NT2/D1 (cell line): Measurements from ENCODE around the gene KRT6B.

ENCODE experiments used
- DNase-seq: peaks from one replicate; pipeline ENCODE4 v3.0.0-alpha.2; 2011; ENCODE audit warnings: low read depth, low spot score
- H3K27me3 ChIP-seq: 2 replicates; pipeline ENCODE4 v1.6.0; 2011; ENCODE audit warnings: mild to moderate bottlenecking; ENCODE audit not compliant: insufficient read length, insufficient read depth
- H3K36me3 ChIP-seq: 2 replicates; pipeline ENCODE4 v1.6.1; 2011; ENCODE audit warnings: mild to moderate bottlenecking, low read length, mixed read lengths; ENCODE audit not compliant: insufficient read depth, insufficient read length
- H3K4me1 ChIP-seq: 2 replicates; pipeline ENCODE4 v1.5.1; 2011; ENCODE audit not compliant: insufficient read depth, insufficient read length
- H3K4me3 ChIP-seq: 2 replicates; pipeline ENCODE4 v1.5.1; 2011; ENCODE audit warnings: low read depth; ENCODE audit not compliant: insufficient read length
- H3K9ac ChIP-seq: 2 replicates; pipeline ENCODE4 v1.6.0; 2011; ENCODE audit warnings: low read depth; ENCODE audit not compliant: insufficient read length
- H3K9me3 ChIP-seq: 2 replicates; pipeline ENCODE4 v1.5.1; 2011; ENCODE audit warnings: mild to moderate bottlenecking, low read length; ENCODE audit not compliant: insufficient read depth
- SUZ12 ChIP-seq: IDR thresholded peaks from 2 replicates; pipeline ENCODE4 v1.6.1; 2011; ENCODE audit not compliant: insufficient read length, insufficient read depth; ENCODE audit errors: extremely low read depth
- YY1 ChIP-seq: IDR thresholded peaks from 2 replicates; pipeline ENCODE4 v1.6.1; 2011; ENCODE audit not compliant: insufficient read length, insufficient read depth
- ZNF274 ChIP-seq: IDR thresholded peaks from 2 replicates; pipeline ENCODE4 v1.6.1; 2011; ENCODE audit warnings: mild to moderate bottlenecking, low read depth, low read length

The KRT6B gene

DNA sequence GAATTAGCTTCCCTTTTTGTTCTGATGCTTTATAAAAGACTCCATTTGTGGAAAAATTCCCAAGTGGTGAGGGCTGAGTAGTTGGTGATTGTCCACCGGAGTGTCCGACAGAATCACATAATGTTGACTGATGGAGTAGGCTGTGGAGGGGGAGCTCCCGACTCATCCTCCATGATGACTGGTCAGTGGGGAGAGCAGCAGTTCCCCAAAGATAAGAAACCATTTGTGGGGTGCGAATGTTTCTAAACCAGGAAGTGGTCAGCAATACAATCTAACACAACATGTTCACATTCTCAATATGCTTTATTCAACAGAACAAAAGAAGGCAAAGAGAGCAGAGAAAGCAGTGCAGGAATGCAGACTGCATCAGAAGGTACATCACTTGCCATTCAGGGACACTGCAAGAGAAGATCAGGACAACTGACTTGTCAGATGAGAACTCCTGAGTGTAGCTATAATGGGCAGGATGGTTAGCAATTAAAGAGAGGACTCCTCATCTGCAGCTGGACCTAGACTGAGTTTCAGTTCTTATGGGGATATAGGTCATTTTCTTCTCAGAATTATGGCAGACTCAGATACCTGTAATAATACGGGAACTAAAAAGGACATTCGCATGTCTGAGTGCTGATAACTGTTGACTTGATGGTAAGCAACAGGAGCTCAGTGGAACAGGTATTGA, 5.4 kb downstream of the KRT6B start:
- no peak for DNase-seq
- Histone ChIP-seq H3K27me3 (no peaks in the 10 kb centered on the region), H3K36me3 (no peaks in the 10 kb centered on the region), H3K4me1 (no peaks in the 10 kb centered on the region), H3K4me3 (no peak overlapping the region), H3K9ac (no peak overlapping the region), H3K9me3 (no peaks in the 10 kb centered on the region)
- no peak for TF ChIP-seq YY1
- TF ChIP-seq SUZ12: no peak
- TF ChIP-seq ZNF274: no peak

DNA sequence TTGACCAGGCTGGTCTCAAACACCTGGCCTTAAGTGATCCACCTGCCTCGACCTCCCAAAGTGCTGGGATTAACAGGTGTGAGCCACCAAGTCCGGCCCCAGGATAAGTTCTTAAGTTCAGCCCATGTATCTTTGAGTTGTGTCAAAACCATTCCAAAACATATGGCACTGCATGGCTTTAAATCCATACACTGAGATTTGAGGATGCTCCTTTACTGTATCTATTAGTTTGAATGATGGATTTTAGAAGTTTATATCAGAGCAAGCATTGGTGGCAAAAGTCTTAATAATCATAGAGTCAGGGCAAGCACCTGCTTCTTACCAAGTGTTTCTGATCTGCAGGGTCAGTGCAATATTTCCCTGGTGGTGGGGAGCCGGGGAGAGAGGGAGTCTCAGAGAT, 6.1 kb downstream of the KRT6B start:
- no peaks in the 10 kb centered on the region for H3K4me1 ChIP-seq
- H3K9me3 ChIP-seq: no peaks in the 10 kb centered on the region

GRCh38 chr12:52444647-52445595, 7.0 kb downstream of the KRT6B start:
- H3K27me3 ChIP-seq: no peaks in the 10 kb centered on the region
- no peak for TF ChIP-seq ZNF274
- no peak for TF ChIP-seq SUZ12
- no peak for TF ChIP-seq YY1
- no peaks in the 10 kb centered on the region for H3K36me3 ChIP-seq
- no peak overlapping the region for H3K9ac ChIP-seq
- no peaks in the 10 kb centered on the region for H3K9me3 ChIP-seq
- no peak for DNase-seq
- H3K4me1 ChIP-seq: no peaks in the 10 kb centered on the region
- no peak overlapping the region for H3K4me3 ChIP-seq

More for the DNA sequence above, 6.1 kb downstream of the KRT6B start:
- TF ChIP-seq SUZ12 (no peak), ZNF274 (no peak), YY1 (no peak)
- Histone ChIP-seq H3K36me3 (no peaks in the 10 kb centered on the region), H3K27me3 (no peaks in the 10 kb centered on the region), H3K4me3 (no peak overlapping the region), H3K9ac (no peak overlapping the region)
- no peak for DNase-seq

- no peak for TF ChIP-seq YY1
- no peak for TF ChIP-seq ZNF274
- TF ChIP-seq SUZ12: no peak
- Histone ChIP-seq H3K4me3 (no peak overlapping the region), H3K27me3 (no peaks in the 10 kb centered on the region), H3K9me3 (no peaks in the 10 kb centered on the region), H3K36me3 (no peaks in the 10 kb centered on the region), H3K4me1 (no peaks in the 10 kb centered on the region), H3K9ac (no peak overlapping the region)
- DNase-seq: no peak
Observed at GRCh38 chr12:52443966-52444365, 8.0 kb downstream of the KRT6B start.

DNA sequence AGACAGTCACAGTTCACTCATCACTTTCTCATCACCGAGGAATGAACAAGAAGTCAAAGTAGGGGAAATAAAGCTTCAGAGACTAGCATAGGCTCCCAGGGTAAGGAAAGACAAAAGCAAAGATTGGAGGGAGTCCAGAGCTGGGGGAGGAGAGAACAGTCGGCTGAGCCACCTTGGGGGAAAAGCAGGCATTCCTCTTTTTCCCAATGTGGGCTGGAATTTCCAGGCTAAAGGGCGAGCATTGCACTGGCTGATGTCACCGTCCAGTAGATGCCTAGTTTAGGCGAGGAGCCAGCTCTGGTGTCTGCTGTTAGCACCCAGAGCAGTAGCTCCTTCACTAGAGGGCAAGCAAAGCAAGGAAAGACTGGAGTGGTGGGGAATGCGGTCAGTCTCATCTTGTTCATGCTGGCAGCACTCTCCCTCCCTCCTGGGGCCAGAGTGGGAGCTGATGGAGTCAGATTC, 9.3 kb downstream of the KRT6B start:
- no peak overlapping the region for H3K4me3 ChIP-seq
- DNase-seq: peak; percentile 54
- no peak overlapping the region for H3K9ac ChIP-seq

GRCh38 chr12:52441320-52441911, 10.5 kb downstream of the KRT6B start:
- Histone ChIP-seq H3K4me1 (peaks cover 4% of the 10 kb centered on the region), H3K9ac (no peak overlapping the region), H3K4me3 (no peak overlapping the region), H3K27me3 (no peaks in the 10 kb centered on the region), H3K9me3 (no peaks in the 10 kb centered on the region), H3K36me3 (no peaks in the 10 kb centered on the region)
- no peak for TF ChIP-seq YY1
- no peak for TF ChIP-seq ZNF274
- no peak for TF ChIP-seq SUZ12
- no peak for DNase-seq

More for the DNA sequence above, 9.3 kb downstream of the KRT6B start:
- no peaks in the 10 kb centered on the region for H3K36me3 ChIP-seq
- H3K27me3 ChIP-seq: no peaks in the 10 kb centered on the region
- TF ChIP-seq ZNF274 (no peak), SUZ12 (no peak), YY1 (no peak)
- H3K9me3 ChIP-seq: no peaks in the 10 kb centered on the region
- no peaks in the 10 kb centered on the region for H3K4me1 ChIP-seq
